Activated effector memory CD4-positive, alpha-beta T cell treated with anti-CD3 and anti-CD28 coated beads, Interleukin-2, amount 50 U/mL, for 16 hours (primary cell): ENCODE results near the gene AFM.

ENCODE experiments used
- DNase-seq: peaks from one replicate; pipeline ENCODE4 v3.0.0-alpha.2; 2020

Gene AFM

GRCh38 chr4:73450398-73451004 lies 31.0 kb upstream of the AFM start:
- no peak for DNase-seq

- no peak for DNase-seq
Observed at GRCh38 chr4:73451404-73451803, 30.1 kb upstream of the AFM start.

- DNase-seq: no peak
Observed at GRCh38 chr4:73451981-73452747, 29.4 kb upstream of the AFM start.

GRCh38 chr4:73452953-73453700 lies 28.4 kb upstream of the AFM start:
- DNase-seq: no peak

- no peak for DNase-seq
Observed at GRCh38 chr4:73453701-73454005, 27.9 kb upstream of the AFM start.

GRCh38 chr4:73454920-73455319 lies 26.6 kb upstream of the AFM start:
- no peak for DNase-seq

GRCh38 chr4:73456177-73457022 lies 25.1 kb upstream of the AFM start:
- DNase-seq: no peak

- no peak for DNase-seq
Observed at GRCh38 chr4:73458184-73459047, 23.1 kb upstream of the AFM start.

GRCh38 chr4:73459048-73459421 lies 22.5 kb upstream of the AFM start:
- DNase-seq: no peak

GRCh38 chr4:73460913-73461522 lies 20.5 kb upstream of the AFM start:
- no peak for DNase-seq

GRCh38 chr4:73468170-73468569 lies 13.4 kb upstream of the AFM start:
- DNase-seq: no peak

GRCh38 chr4:73470728-73471127 lies 10.8 kb upstream of the AFM start:
- no peak for DNase-seq

GRCh38 chr4:73477176-73477575 lies 4.4 kb upstream of the AFM start:
- no peak for DNase-seq

GRCh38 chr4:73479323-73479722 lies 2.2 kb upstream of the AFM start:
- DNase-seq: no peak

- DNase-seq: no peak
Observed at GRCh38 chr4:73485085-73485484, 3.5 kb downstream of the AFM start.

- DNase-seq: no peak
Observed at GRCh38 chr4:73485596-73485995, 4.1 kb downstream of the AFM start.

GRCh38 chr4:73486497-73486896 lies 5.0 kb downstream of the AFM start:
- no peak for DNase-seq

GRCh38 chr4:73487233-73487632 lies 5.7 kb downstream of the AFM start:
- DNase-seq: no peak

- no peak for DNase-seq
Observed at GRCh38 chr4:73499996-73500765, 18.6 kb downstream of the AFM start.

- no peak for DNase-seq
Observed at GRCh38 chr4:73501664-73502265, 20.2 kb downstream of the AFM start.

- no peak for DNase-seq
Observed at GRCh38 chr4:73505567-73505966, 24.0 kb downstream of the AFM start.
